ENCODE measurements around the gene SH2D1B.
"Not testable (repeated sequence)": the region's sequence is repeated elsewhere in the genome, so short reads cannot be mapped to it uniquely, and the experiment has no call there.

The SH2D1B gene

GRCh38 chr1:162361349-162361748, 50.6 kb downstream of the SH2D1B start:
- DNase-seq (ENCODE audit: low read depth): no peak

DNA sequence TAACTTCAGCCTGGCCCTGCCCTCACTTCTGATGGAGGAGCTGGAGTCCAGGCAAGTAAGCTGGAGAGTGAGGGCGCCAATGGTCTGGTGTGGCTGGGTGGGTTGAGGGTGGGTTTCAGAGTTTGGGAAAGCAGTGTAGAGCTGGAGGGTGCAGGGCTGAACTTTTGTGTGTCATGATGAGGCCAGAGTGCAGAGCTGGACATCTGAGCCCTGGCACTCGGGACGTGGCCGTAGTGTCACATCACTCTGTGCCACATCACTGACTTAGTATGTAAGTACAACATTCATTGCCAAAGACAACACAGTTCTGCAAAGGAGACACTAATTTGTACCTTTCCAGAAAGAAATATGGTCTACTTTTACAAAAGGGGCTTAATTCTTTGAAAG, 51.1 kb downstream of the SH2D1B start:
- no peak for DNase-seq (ENCODE audit: low read depth)

DNA sequence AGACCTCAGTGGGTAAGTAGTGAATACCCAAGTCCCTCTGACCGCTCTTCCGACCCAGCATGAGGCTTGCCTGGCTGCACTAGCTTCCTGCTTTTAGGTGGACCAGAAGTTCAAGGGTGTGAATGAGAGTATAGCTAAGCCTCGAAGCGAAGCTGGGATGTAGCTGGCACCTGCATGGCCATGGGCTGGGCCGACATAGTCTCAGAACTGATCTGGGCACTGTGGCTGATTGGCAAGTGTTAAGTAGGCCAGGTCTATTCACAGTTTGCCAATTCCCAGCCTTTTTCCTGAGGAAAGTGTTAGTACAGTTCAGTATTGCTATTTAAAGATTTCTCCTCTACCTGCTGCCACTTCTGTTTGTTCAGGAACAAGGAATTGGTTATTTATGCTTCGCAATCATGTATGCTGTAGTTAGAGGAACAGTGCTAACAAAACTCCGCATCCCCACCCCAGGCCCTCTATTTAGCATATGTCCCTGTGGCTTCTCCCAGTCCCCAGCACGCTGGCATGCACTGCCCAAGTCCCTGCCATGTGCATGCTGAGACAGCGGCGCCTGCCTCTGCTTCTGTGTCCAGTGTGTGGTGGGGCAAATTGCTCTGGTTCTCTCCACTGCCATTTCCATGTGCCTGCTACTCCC, 51.6 kb downstream of the SH2D1B start:
- DNase-seq (ENCODE audit: low read depth): no peak

DNA sequence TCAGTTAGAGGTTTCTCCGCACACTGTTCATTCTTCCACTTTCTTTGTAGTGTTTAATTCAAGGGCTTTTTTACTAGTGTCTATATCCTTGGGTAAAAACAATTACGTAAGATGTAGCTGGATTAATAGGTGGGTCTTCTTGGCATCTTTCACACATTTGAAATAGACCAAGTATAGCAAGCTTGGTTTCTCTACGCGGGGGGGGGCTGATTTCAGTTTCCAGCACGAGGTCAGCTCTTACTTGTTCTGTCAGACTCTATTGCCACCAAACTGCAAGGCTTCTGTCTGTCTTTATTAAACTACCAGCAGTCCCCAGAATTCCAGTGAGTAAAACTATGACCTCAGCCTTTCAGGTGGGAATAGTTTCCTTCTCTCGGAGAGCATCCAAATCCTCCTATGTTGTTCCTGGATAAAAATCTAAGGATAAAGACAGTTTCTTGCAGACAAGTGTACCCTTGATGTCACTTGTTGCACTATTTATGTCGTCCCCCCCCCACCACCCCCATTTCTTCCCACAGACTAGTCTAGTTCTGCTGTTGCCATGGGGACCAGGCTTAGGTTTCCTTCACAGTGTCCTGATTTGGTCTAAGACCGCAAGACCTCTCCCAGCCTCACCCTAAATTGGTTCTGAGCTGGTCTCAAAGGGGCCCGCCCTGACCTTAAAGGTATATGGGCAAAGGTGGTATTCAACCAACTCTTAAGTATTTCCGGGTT, 52.3 kb downstream of the SH2D1B start:
- no peak for DNase-seq (ENCODE audit: low read depth)

GRCh38 chr1:162358928-162359327, 53.0 kb downstream of the SH2D1B start:
- no peak for DNase-seq (ENCODE audit: low read depth)

DNA sequence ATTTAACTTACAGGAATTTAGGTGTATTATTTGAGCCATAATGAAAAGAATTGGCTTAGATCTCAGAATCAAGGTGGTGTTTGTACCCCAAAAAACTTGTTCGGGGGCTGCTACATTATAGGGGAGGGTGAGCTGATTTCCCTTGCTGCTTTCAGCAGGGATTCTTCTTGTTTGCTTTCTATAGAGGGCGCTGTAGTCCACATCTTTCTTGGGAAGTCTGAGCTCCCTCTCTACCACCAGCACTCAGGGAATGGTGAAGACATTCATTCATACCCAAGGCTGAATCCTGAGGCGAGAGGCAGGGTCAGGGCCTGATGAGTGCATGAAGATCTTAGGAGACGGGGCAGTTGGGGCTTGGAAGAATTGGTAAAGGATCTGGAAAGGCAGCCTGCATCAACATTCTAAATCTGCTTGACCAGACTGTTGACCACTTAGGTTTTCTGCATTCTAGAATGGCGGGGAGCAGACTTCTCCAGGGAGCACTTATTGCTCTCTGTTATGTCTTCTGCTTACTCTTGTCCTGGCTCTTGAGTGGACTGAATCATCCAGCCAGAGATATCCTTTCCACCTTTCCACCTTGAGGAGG, 54.2 kb downstream of the SH2D1B start:
- no peak for DNase-seq (ENCODE audit: low read depth)

GRCh38 chr1:162353702-162354101, 58.2 kb downstream of the SH2D1B start:
- DNase-seq (ENCODE audit: low read depth): no peak

DNA sequence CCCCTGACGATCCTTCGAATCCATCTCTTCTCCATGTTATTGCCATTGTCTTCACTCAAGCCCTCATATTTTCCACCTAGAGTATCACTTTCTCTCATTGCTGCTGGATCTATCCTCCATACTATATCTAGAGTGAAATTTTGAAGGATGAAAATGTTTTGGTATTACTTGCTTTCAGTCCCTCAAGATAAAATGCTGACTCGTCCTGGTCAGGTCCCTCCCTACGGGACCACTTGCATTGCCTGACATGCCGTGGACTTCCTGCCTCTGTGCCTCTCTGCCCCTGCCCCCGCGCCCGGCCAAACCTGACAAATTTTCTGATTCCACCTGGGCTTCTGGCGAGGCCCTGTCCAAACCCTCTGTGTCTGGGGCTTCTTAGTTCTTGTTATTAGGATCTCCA, 58.9 kb downstream of the SH2D1B start:
- no peak for DNase-seq (ENCODE audit: low read depth)

GRCh38 chr1:162351874-162352273, 60.1 kb downstream of the SH2D1B start:
- not testable (repeated sequence) for DNase-seq (ENCODE audit: low read depth)

DNA sequence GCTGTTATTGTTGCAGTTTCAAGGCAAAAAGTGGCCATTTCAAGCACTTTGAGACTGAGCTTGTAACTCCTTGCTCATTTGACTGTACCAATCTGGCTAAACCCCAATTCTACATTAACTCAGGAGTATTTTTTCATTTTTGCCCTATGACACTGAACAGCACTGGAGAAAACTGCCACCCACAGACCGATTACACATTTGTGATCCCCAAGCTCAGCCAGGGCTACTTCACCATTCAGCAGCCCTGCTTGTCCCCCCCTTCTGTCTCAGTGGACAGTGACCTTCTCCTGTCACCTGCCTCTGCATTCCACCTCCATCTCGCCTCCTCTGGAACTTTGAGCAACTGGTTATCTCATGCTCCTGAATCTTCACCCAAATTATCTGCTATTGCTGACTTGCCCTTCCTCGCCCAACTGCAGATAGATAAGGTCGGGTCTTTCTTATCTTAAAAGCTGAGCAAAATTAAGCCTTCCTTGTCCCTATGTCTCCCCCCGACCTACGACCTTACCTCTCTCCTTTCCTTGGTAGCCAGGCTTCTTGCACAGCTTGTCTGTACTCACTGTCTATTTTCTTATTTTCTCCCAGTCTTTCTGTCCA, 60.6 kb downstream of the SH2D1B start:
- DNase-seq (ENCODE audit: low read depth): no peak

GRCh38 chr1:162349635-162350330, 62.2 kb downstream of the SH2D1B start:
- peak; percentile 61 for DNase-seq (ENCODE audit: low read depth)

GRCh38 chr1:162347281-162347680, 64.7 kb downstream of the SH2D1B start:
- DNase-seq (ENCODE audit: low read depth): no peak

Data from GM04503 (cell line).